Neural cell (in vitro differentiated cells): ENCODE results near the gene GSG1L. TPM values are rescaled to one million over a fixed set of nuclear protein-coding genes. Genes with fewer than 3 reads are reported as not detected.

ENCODE experiments used
- H2AFZ ChIP-seq: fragments of 200-600, 300-800 bp; sonication (generic), shearing (Covaris generic); 2 replicates; pipeline ENCODE4 v1.6.0; 2014; ENCODE audit warnings: low read depth, mild to moderate bottlenecking, antibody characterized with exemption, low read length, moderate library complexity
- H3F3A ChIP-seq: fragments of 200-600 bp; shearing (Covaris generic); 2 replicates; pipeline ENCODE4 v1.6.1; 2016; ENCODE audit warnings: mild to moderate bottlenecking, moderate library complexity, mixed read lengths, antibody characterized with exemption, low read length; ENCODE audit not compliant: insufficient read depth, poor library complexity, severe bottlenecking
- H3K27ac ChIP-seq: fragments of 200-600, 300-800 bp; sonication (generic), shearing (Covaris generic); 2 replicates; pipeline ENCODE4 v1.5.1; 2014; ENCODE audit warnings: mild to moderate bottlenecking, low read length, moderate library complexity
- H3K27me3 ChIP-seq: fragments of 300-800, 200-600 bp; sonication (generic), shearing (Covaris generic); 2 replicates; pipeline ENCODE4 v1.6.0; 2014; ENCODE audit warnings: mild to moderate bottlenecking, low read depth, low read length, moderate library complexity; ENCODE audit not compliant: insufficient read depth
- H3K36me3 ChIP-seq: fragments of 300-800, 200-600 bp; sonication (generic), shearing (Covaris generic); 2 replicates; pipeline ENCODE4 v1.5.1; 2014; ENCODE audit warnings: mild to moderate bottlenecking, antibody characterized with exemption, low read length, moderate library complexity; ENCODE audit not compliant: insufficient read depth
- H3K4me2 ChIP-seq: fragments of 300-800, 200-600 bp; sonication (generic), shearing (Covaris generic); 2 replicates; pipeline ENCODE4 v1.6.0; 2014; ENCODE audit warnings: mild to moderate bottlenecking, low read length
- H3K4me3 ChIP-seq: fragments of 300-800, 200-600 bp; sonication (generic), shearing (Covaris generic); 2 replicates; pipeline ENCODE4 v1.5.1; 2014; ENCODE audit warnings: mild to moderate bottlenecking, low read length, moderate library complexity
- H3K79me2 ChIP-seq: fragments of 200-600 bp; shearing (Covaris generic); replicated peaks from 2 replicates; pipeline ENCODE4 v1.6.0; 2014; ENCODE audit warnings: mild to moderate bottlenecking, low read length, moderate library complexity; ENCODE audit not compliant: insufficient read depth
- H3K9ac ChIP-seq: fragments of 300-800, 200-600 bp; sonication (generic), shearing (Covaris generic); 2 replicates; pipeline ENCODE4 v1.6.1; 2016; ENCODE audit warnings: mild to moderate bottlenecking, low read length, mixed read lengths
- H3K9me2 ChIP-seq: fragments of 200-600 bp; shearing (Covaris generic); 2 replicates; pipeline ENCODE4 v1.6.1; 2016; ENCODE audit warnings: mild to moderate bottlenecking, low read length, mixed read lengths; ENCODE audit not compliant: insufficient read depth
- H3K9me3 ChIP-seq: fragments of 200-600, 300-800 bp; sonication (generic), shearing (Covaris generic); 2 replicates; pipeline ENCODE4 v1.6.1; 2016; ENCODE audit warnings: mild to moderate bottlenecking, mixed run types, low read length, moderate library complexity, mixed read lengths
- H4K20me1 ChIP-seq: fragments of 200-600 bp; shearing (Covaris generic); 2 replicates; pipeline ENCODE4 v1.6.1; 2016; ENCODE audit warnings: mild to moderate bottlenecking, mixed run types; ENCODE audit not compliant: insufficient read depth
- CTCF ChIP-seq: fragments of 450-650 bp; IDR thresholded peaks from 2 replicates; pipeline ENCODE4 v1.5.1; 2014; ENCODE audit warnings: antibody characterized with exemption, mild to moderate bottlenecking, moderate library complexity; ENCODE audit not compliant: poor library complexity, severe bottlenecking
- EP300 ChIP-seq: fragments of 450-650 bp; conservative IDR thresholded peaks from 2 replicates; pipeline ENCODE4 v1.6.1; 2014; ENCODE audit warnings: antibody characterized with exemption, mild to moderate bottlenecking, moderate library complexity; ENCODE audit not compliant: poor library complexity, severe bottlenecking
- EZH2 ChIP-seq: fragments of 200-600, 300-800 bp; shearing (Covaris generic), sonication (generic); IDR thresholded peaks from 2 replicates; pipeline ENCODE4 v1.6.1; 2014; ENCODE audit warnings: antibody characterized with exemption, low read length, borderline replicate concordance, mild to moderate bottlenecking; ENCODE audit not compliant: insufficient read depth, poor library complexity, severe bottlenecking
- MXI1 ChIP-seq: fragments of 450-650 bp; conservative IDR thresholded peaks from 2 replicates; pipeline ENCODE4 v1.6.1; 2014; ENCODE audit warnings: antibody characterized with exemption, mild to moderate bottlenecking; ENCODE audit not compliant: poor library complexity, severe bottlenecking
- POLR2AphosphoS5 ChIP-seq: IDR thresholded peaks from 2 replicates; pipeline ENCODE4 v1.6.1; 2012
- RAD21 ChIP-seq: fragments of 450-650 bp; conservative IDR thresholded peaks from 2 replicates; pipeline ENCODE4 v1.6.1; 2014; ENCODE audit warnings: antibody characterized with exemption, mild to moderate bottlenecking, moderate library complexity
- REST ChIP-seq: IDR thresholded peaks from 2 replicates; pipeline ENCODE4 v1.6.1; 2012; ENCODE audit warnings: borderline replicate concordance
- SMC3 ChIP-seq: fragments of 450-650 bp; conservative IDR thresholded peaks from 2 replicates; pipeline ENCODE4 v1.6.1; 2014; ENCODE audit warnings: antibody characterized with exemption, mild to moderate bottlenecking, moderate library complexity; ENCODE audit not compliant: poor library complexity
- TAF1 ChIP-seq: IDR thresholded peaks from 2 replicates; pipeline ENCODE4 v1.6.1; 2012; ENCODE audit warnings: low read depth
- polyA plus RNA-seq: library from polyadenylated mRNA; depleted of rRNA; stranded (reverse); fragments of >200 nt; gene quantifications from 2 replicates; pipeline ENCODE4 v1.2.3, GENCODE V29; 2014

GSG1L gene
- polyA plus RNA-seq, 1 donor from 2014 or later: 0.85 TPM

GRCh38 chr16:28072087-28072486 lies 8.6 kb upstream of the GSG1L start:
- H3K79me2 ChIP-seq: no peaks in the 10 kb centered on the region
- H4K20me1 ChIP-seq: no peaks in the 10 kb centered on the region
- no peaks in the 10 kb centered on the region for H3K9me2 ChIP-seq
- H3K27ac ChIP-seq: no peak overlapping the region
- H3K9ac ChIP-seq: no peak overlapping the region
- no peak overlapping the region for H3K4me3 ChIP-seq
- no peaks in the 10 kb centered on the region for H3K36me3 ChIP-seq
- TF ChIP-seq EZH2: no peak
- TF ChIP-seq CTCF: no peak
- TF ChIP-seq TAF1: no peak
- no peak for TF ChIP-seq REST
- TF ChIP-seq SMC3: no peak
- TF ChIP-seq RAD21: no peak
- TF ChIP-seq MXI1: no peak
- TF ChIP-seq POLR2AphosphoS5: no peak
- no peak for TF ChIP-seq EP300
- no peaks in the 10 kb centered on the region for H3K9me3 ChIP-seq
- H3F3A ChIP-seq: no peaks in the 10 kb centered on the region
- H2AFZ ChIP-seq: no peak overlapping the region
- no peak overlapping the region for H3K4me2 ChIP-seq
- no peaks in the 10 kb centered on the region for H3K27me3 ChIP-seq

GRCh38 chr16:28069971-28070794 lies 6.7 kb upstream of the GSG1L start:
- H3K79me2 ChIP-seq: no peaks in the 10 kb centered on the region
- H3K9me3 ChIP-seq: no peaks in the 10 kb centered on the region
- no peak overlapping the region for H3K4me3 ChIP-seq
- H3K9me2 ChIP-seq: no peaks in the 10 kb centered on the region
- no peak overlapping the region for H2AFZ ChIP-seq
- no peak overlapping the region for H3K27ac ChIP-seq
- no peaks in the 10 kb centered on the region for H4K20me1 ChIP-seq
- TF ChIP-seq EZH2: no peak
- TF ChIP-seq POLR2AphosphoS5: no peak
- no peak for TF ChIP-seq SMC3
- no peak for TF ChIP-seq CTCF
- TF ChIP-seq REST: no peak
- no peak for TF ChIP-seq TAF1
- TF ChIP-seq EP300: no peak
- TF ChIP-seq RAD21: no peak
- no peak for TF ChIP-seq MXI1
- peaks cover 11% of the 10 kb centered on the region for H3K27me3 ChIP-seq
- no peak overlapping the region for H3K9ac ChIP-seq
- no peaks in the 10 kb centered on the region for H3K36me3 ChIP-seq
- no peak overlapping the region for H3K4me2 ChIP-seq
- no peaks in the 10 kb centered on the region for H3F3A ChIP-seq
